CD4-positive, alpha-beta memory T cell (primary cell): ENCODE measurements around the gene GNPTG. TPM values are rescaled to one million over a fixed set of nuclear protein-coding genes. Genes with fewer than 3 reads are reported as not detected.
A peak's percentile ranks its signal among the peaks of the same experiment; 100 is the strongest.

Source experiments
- CTCF ChIA-PET: fragments of 350-600 bp; sonication (Branson Sonifier 250); formaldehyde crosslinking; loops from one replicate; lab custom pipeline; 2021; ENCODE audit warnings: inconsistent platforms; ENCODE audit not compliant: partially characterized antibody; lab: Charles Lee
- POLR2A ChIA-PET: fragments of 350-600 bp; sonication (Branson Sonifier 250); formaldehyde crosslinking; loops from one replicate; lab custom pipeline; 2021; ENCODE audit not compliant: partially characterized antibody; lab: Charles Lee
- DNase-seq, 5 donors: peaks; one replicate each; pipeline versions ENCODE4 v3.0.0 to v3.0.0-alpha.2; 2020 to 2022; ENCODE audit warnings: mixed read lengths in 1 of 5
- H3K27ac ChIP-seq: one replicate; pipeline ENCODE4 v1.7.0; 2013; ENCODE audit warnings: low read depth, low read length
- H3K27me3 ChIP-seq: 2 replicates; pipeline ENCODE4 v1.7.0; 2013; ENCODE audit warnings: mild to moderate bottlenecking, low read length, moderate library complexity; ENCODE audit not compliant: insufficient read depth
- H3K36me3 ChIP-seq: 2 replicates; pipeline ENCODE4 v1.7.0; 2013; ENCODE audit warnings: mild to moderate bottlenecking, low read length, moderate library complexity; ENCODE audit not compliant: insufficient read depth
- H3K4me1 ChIP-seq: 2 replicates; pipeline ENCODE4 v1.7.0; 2013; ENCODE audit warnings: mild to moderate bottlenecking, low read length, moderate library complexity; ENCODE audit not compliant: insufficient read depth
- H3K4me3 ChIP-seq, 2 donors: one replicate each; pipeline ENCODE4 v1.7.0; 2013; ENCODE audit warnings: low read length in 2 of 2, mild to moderate bottlenecking in 1 of 2
- H3K9me3 ChIP-seq, 2 donors: one replicate each; pipeline ENCODE4 v1.7.0; 2013; ENCODE audit warnings: low read length in 2 of 2, control low read depth in 1 of 2; ENCODE audit not compliant: control insufficient read depth in 1 of 2
- H3K27ac Mint-ChIP-seq, 7 donors: one replicate each; pipeline ENCODE4 v1.8.0; 2020 to 2021; ENCODE audit warnings: mixed read lengths in 7 of 7, mild to moderate bottlenecking in 6 of 7, inconsistent platforms in 3 of 7, moderate library complexity in 3 of 7
- H3K27me3 Mint-ChIP-seq, 2 donors: one replicate each; pipeline ENCODE4 v1.8.0; 2020 to 2021; ENCODE audit warnings: mixed read lengths in 2 of 2
- H3K36me3 Mint-ChIP-seq, 2 donors: one replicate each; pipeline ENCODE4 v1.8.0; 2020 to 2021; ENCODE audit warnings: mixed read lengths in 2 of 2, inconsistent platforms in 1 of 2, mild to moderate bottlenecking in 1 of 2
- H3K4me1 Mint-ChIP-seq, 4 donors: one replicate each; pipeline ENCODE4 v1.8.0; 2020 to 2021; ENCODE audit warnings: mixed read lengths in 4 of 4, mild to moderate bottlenecking in 1 of 4
- H3K4me3 Mint-ChIP-seq, 8 donors: one replicate each; pipeline ENCODE4 v1.8.0; 2020 to 2021; ENCODE audit warnings: mixed read lengths in 8 of 8, mild to moderate bottlenecking in 7 of 8, moderate library complexity in 6 of 8, inconsistent platforms in 3 of 8
- H3K9me3 Mint-ChIP-seq, 8 donors: one replicate each; pipeline ENCODE4 v1.8.0; 2020 to 2021; ENCODE audit warnings: mixed read lengths in 8 of 8, mild to moderate bottlenecking in 5 of 8, inconsistent platforms in 3 of 8, moderate library complexity in 1 of 8
- intact Hi-C: fragments of 100-400 bp; cut with micrococcal nuclease; formaldehyde crosslinking; loops from one replicate; pipeline ENCODE4 v1.15.1; 2023
- polyA plus RNA-seq, 2 donors: library from polyadenylated mRNA; unstranded; fragments of 300-500 nt; fragmentation: Illumina TruSeq; gene quantifications; one replicate each; pipeline ENCODE4 v1.2.3, GENCODE V29; 2021
- total RNA-seq, 2 experiments: library from RNA; stranded (reverse); gene quantifications; one replicate each; pipeline ENCODE4 v1.2.3, GENCODE V29; 2021

GNPTG gene
- total and polyA plus RNA-seq, 4 experiments from 2014 or later: 51.8 to 61.5 (median 56.2) TPM

GRCh38 chr16:1330260-1330914 is 21.3 kb upstream of the GNPTG start:
- H3K36me3 ChIP-seq: peaks cover 2% of the 10 kb centered on the region
- ChIA-PET CTCF (interaction anchor here (0.6 kb wide), 1 partner anchor 13 kb away, joined by 3 read pairs; no protein-coding TSS in a partner anchor), POLR2A (interaction anchor here (1.0 to 1.4 kb wide), 2 partner anchors 15 to 21 kb away, joined by 3 to 4 read pairs; partner anchors contain the start of genes GNPTG and TSR3)
- H3K4me3 ChIP-seq: no peak overlapping the region
- no peak overlapping the region for H3K27ac Mint-ChIP-seq
- peaks cover 3 to 6% of the 10 kb centered on the region in 2 donors for H3K27me3 Mint-ChIP-seq
- H3K27me3 ChIP-seq: peaks cover 17% of the 10 kb centered on the region
- no peak for DNase-seq
- H3K4me3 Mint-ChIP-seq: no peak overlapping the region
- H3K4me1 Mint-ChIP-seq: peaks cover 10 to 25% (median 17%) of the 10 kb centered on the region in 4 donors
- no peak overlapping the region for H3K27ac ChIP-seq
- H3K9me3 ChIP-seq: no peaks in the 10 kb centered on the region
- peaks cover 1 to 7% of the 10 kb centered on the region in 2 donors for H3K36me3 Mint-ChIP-seq
- H3K9me3 Mint-ChIP-seq: peaks cover 0 to 1% (median 0%) of the 10 kb centered on the region in 8 donors
- H3K4me1 ChIP-seq: peaks cover 33% of the 10 kb centered on the region
- intact Hi-C loops: no loop called here

- Histone ChIP-seq H3K4me1 (peaks cover 33% of the 10 kb centered on the region), H3K9me3 (no peaks in the 10 kb centered on the region), H3K4me3 (peak overlapping the region in 1 of 2 donors; percentile 24), H3K27me3 (peaks cover 17% of the 10 kb centered on the region), H3K36me3 (no peaks in the 10 kb centered on the region), H3K27ac (no peak overlapping the region)
- H3K4me1 Mint-ChIP-seq: peaks cover 10 to 26% (median 17%) of the 10 kb centered on the region in 4 donors
- H3K36me3 Mint-ChIP-seq: peaks cover 0 to 5% of the 10 kb centered on the region in 2 donors
- peaks cover 0 to 1% (median 0%) of the 10 kb centered on the region in 8 donors for H3K9me3 Mint-ChIP-seq
- peak overlapping the region; percentile 60 to 90 (median 82) for H3K4me3 Mint-ChIP-seq
- H3K27ac Mint-ChIP-seq: peak overlapping the region; percentile 68 to 90 (median 78)
- H3K27me3 Mint-ChIP-seq: peaks cover 3 to 6% of the 10 kb centered on the region in 2 donors
- POLR2A ChIA-PET: interaction anchor here (1.0 to 2.0 kb wide), 7 partner anchors 11 to 279 kb away, joined by 3 to 16 read pairs (median 4); partner anchors contain the start of genes GNPTG, TSR3, UBE2I and UQCC4
- intact Hi-C loops: no loop called here
- no peak for DNase-seq
- CTCF ChIA-PET: interaction anchor here (0.8 kb wide), 1 partner anchor 29 kb away, joined by 3 read pairs; no protein-coding TSS in a partner anchor
These were observed 20.6 kb upstream of the GNPTG start for GRCh38 chr16:1330931-1331711.

GRCh38 chr16:1331712-1332617 is 19.8 kb upstream of the GNPTG start:
- Mint-ChIP-seq H3K27ac (peak overlapping the region; percentile 68 to 90 (median 78)), H3K27me3 (peaks cover 3 to 6% of the 10 kb centered on the region in 2 donors), H3K9me3 (peaks cover 0 to 1% (median 0%) of the 10 kb centered on the region in 8 donors), H3K36me3 (no peaks in the 10 kb centered on the region), H3K4me3 (peak overlapping the region; percentile 74 to 90 (median 82)), H3K4me1 (peaks cover 7 to 26% (median 16%) of the 10 kb centered on the region in 4 donors)
- Histone ChIP-seq H3K36me3 (no peaks in the 10 kb centered on the region), H3K27ac (peak overlapping the region; percentile 24), H3K4me3 (peak overlapping the region; percentile 15 to 24), H3K4me1 (peaks cover 33% of the 10 kb centered on the region), H3K27me3 (peaks cover 17% of the 10 kb centered on the region), H3K9me3 (no peaks in the 10 kb centered on the region)
- CTCF ChIA-PET: interaction anchor here (0.6 to 1.6 kb wide), 3 partner anchors 11 to 185 kb away, joined by 3 to 7 read pairs (median 3); no protein-coding TSS in a partner anchor
- intact Hi-C loops: loop anchor here (1.0 kb wide), 1 partner anchor 8 kb away; no protein-coding TSS in a partner anchor
- DNase-seq: peak; percentile 43 to 77 (median 52)
- POLR2A ChIA-PET: interaction anchor here (0.8 to 2.0 kb wide), 8 partner anchors 8 to 1951 kb away, joined by 3 to 16 read pairs (median 5); partner anchors contain the start of genes UBE2I and UQCC4

DNA sequence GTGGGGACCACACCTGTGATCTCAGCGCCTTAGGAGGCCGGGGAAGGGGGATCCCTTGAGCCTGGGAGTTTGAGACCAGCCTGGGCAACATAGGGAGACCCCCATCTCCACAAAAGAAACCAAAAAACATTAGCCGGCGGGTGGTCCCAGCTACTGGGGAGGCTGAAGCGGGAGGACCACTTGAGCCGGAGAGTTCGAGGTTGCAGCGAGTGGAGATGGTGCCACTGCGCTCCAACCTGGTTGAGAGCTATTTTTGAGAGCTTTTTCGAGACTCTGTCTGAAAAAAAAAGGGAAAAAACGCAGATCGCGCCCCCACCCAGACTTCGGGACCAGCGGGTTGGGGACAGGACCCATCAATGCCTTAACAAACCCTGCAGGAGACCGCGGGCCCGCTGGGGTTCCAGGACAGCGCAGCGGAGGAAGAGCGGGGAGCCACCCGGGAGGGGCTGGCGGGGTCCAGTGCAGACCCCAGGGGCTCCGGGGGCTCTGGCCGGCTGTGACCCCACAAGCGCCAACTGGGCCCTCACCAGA is 19.0 kb upstream of the GNPTG start:
- no peaks in the 10 kb centered on the region for H3K9me3 ChIP-seq
- peak overlapping the region in 6 of 7 donors; percentile 19 to 72 (median 60) for H3K27ac Mint-ChIP-seq
- peaks cover 33% of the 10 kb centered on the region for H3K4me1 ChIP-seq
- H3K36me3 ChIP-seq: no peaks in the 10 kb centered on the region
- intact Hi-C loops: loop anchor here (1.0 kb wide), 2 partner anchors 8 to 11 kb away; no protein-coding TSS in a partner anchor
- POLR2A ChIA-PET: interaction anchor here (0.8 to 2.0 kb wide), 7 partner anchors 9 to 1950 kb away, joined by 3 to 16 read pairs (median 6); partner anchors contain the start of genes UBE2I and UQCC4
- H3K27me3 ChIP-seq: peaks cover 17% of the 10 kb centered on the region
- no peak overlapping the region for H3K27ac ChIP-seq
- H3K27me3 Mint-ChIP-seq: peaks cover 3 to 6% of the 10 kb centered on the region in 2 donors
- H3K4me3 Mint-ChIP-seq: peak overlapping the region; percentile 74 to 90 (median 82)
- H3K4me1 Mint-ChIP-seq: peaks cover 7 to 26% (median 16%) of the 10 kb centered on the region in 4 donors
- H3K9me3 Mint-ChIP-seq: peaks cover 0 to 1% (median 0%) of the 10 kb centered on the region in 8 donors
- peak overlapping the region in 1 of 2 donors; percentile 24 for H3K4me3 ChIP-seq
- CTCF ChIA-PET: interaction anchor here (0.6 to 1.6 kb wide), 3 partner anchors 10 to 184 kb away, joined by 3 to 7 read pairs (median 3); no protein-coding TSS in a partner anchor
- H3K36me3 Mint-ChIP-seq: no peaks in the 10 kb centered on the region
- DNase-seq: peak in 1 of 5 donors; percentile 29

DNA sequence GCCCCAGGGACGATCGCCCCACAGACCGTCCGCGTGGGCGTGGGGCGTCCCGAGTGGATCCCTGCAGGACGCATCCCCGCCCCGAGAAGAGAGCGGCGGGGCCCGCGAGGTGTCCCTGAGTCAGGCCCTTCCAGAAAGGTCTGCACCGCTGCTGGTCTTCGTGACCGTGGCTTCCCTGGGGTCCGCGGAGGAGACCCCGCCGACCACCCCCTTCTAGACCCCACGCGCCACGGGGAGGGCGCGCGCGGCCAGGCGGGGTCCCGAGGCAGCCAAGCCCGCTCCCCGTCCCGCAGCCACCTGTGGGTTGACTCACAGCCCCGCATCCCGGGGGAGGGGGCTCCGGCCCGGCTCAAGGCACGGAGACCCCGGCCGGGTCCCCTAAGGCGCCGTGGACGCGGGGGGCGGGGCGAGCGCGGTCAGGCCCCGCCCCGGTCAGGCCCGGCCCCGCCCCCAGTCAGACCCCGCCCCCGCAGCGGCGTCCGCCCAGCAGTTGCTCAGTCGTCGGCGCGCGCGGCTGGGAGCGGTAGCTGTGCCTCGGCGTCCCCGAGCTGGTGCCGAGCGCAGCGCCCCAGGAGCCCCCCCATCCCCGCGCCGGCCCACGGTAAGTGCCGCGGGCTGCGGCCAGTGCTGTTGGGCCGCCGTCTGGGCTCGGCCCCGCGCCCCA is 18.4 kb upstream of the GNPTG start, which contains the start of gene BAIAP3:
BAIAP3 (plus strand) TSS at position 497 of the 664 bp plus-strand sequence. CDS start 4,905 bp downstream, outside the sequence.
- Histone ChIP-seq H3K27me3 (peaks cover 17% of the 10 kb centered on the region), H3K36me3 (no peaks in the 10 kb centered on the region), H3K4me3 (peak within 1 kb of the TSS in 1 of 2 donors; percentile 24), H3K4me1 (peaks cover 33% of the 10 kb centered on the region), H3K9me3 (no peaks in the 10 kb centered on the region), H3K27ac (no peak within 1 kb of the TSS)
- Mint-ChIP-seq H3K4me1 (peaks cover 7 to 26% (median 16%) of the 10 kb centered on the region in 4 donors), H3K9me3 (peaks cover 0 to 1% (median 0%) of the 10 kb centered on the region in 8 donors), H3K27ac (peak within 1 kb of the TSS in 6 of 7 donors; percentile 19 to 72 (median 60)), H3K4me3 (peak within 1 kb of the TSS; percentile 74 to 90 (median 82)), H3K27me3 (peaks cover 3 to 6% of the 10 kb centered on the region in 2 donors), H3K36me3 (no peaks in the 10 kb centered on the region)
- peak in 4 of 5 donors; percentile 39 to 50 (median 42) for DNase-seq
- intact Hi-C loops: loop anchor here (1.0 kb wide), 1 partner anchor 10 kb away; no protein-coding TSS in a partner anchor
- ChIA-PET POLR2A (interaction anchor here (0.8 to 2.0 kb wide), 3 partner anchors 9 to 24 kb away, joined by 3 to 16 read pairs (median 6); partner anchors contain the start of gene UBE2I), CTCF (interaction anchor here (0.6 to 1.6 kb wide), 2 partner anchors 9 to 47 kb away, joined by 3 to 7 read pairs; no protein-coding TSS in a partner anchor)
